K562 (cell line): ENCODE data around the gene FUT2.

Experiments
- CREB1 ChIP-seq, 2 experiments: sonication (generic) in 1 of 2; formaldehyde crosslinking in 1 of 2; IDR thresholded peaks; 2 replicates each; pipeline versions ENCODE4 v1.6.1 to v1.8.0; 2012 to 2022; ENCODE audit warnings: inconsistent platforms in 1 of 2, mild to moderate bottlenecking in 1 of 2, missing genetic modification reagents in 1 of 2, moderate library complexity in 1 of 2
- CTCF ChIP-seq, 3 experiments: IDR thresholded peaks in 2 of 3; conservative IDR thresholded peaks in 1 of 3; 2 replicates each; pipeline ENCODE4 v1.5.1; 2011 to 2012; ENCODE audit warnings: low read length in 3 of 3, mild to moderate bottlenecking in 3 of 3, control low read depth in 2 of 3, improper control_type of control experiment in 1 of 3, inconsistent platforms in 1 of 3, low read depth in 1 of 3, mixed read lengths in 1 of 3, moderate library complexity in 1 of 3; ENCODE audit not compliant: insufficient read depth in 2 of 3
- DACH1 ChIP-seq: fragments of 450-650 bp; IDR thresholded peaks from 2 replicates; pipeline ENCODE4 v1.6.1; 2018; ENCODE audit not compliant: partially characterized antibody
- IRF1 ChIP-seq: sonication (generic); formaldehyde crosslinking; IDR thresholded peaks from 2 replicates; pipeline ENCODE4 v1.8.0; 2022; ENCODE audit warnings: missing genetic modification reagents, mild to moderate bottlenecking, borderline replicate concordance
- MTA1 ChIP-seq: fragments of 450-650 bp; IDR thresholded peaks from 2 replicates; pipeline ENCODE4 v1.6.1; 2017; ENCODE audit warnings: borderline replicate concordance
- MYNN ChIP-seq, 2 experiments: sonication (generic); formaldehyde crosslinking in 1 of 2; IDR thresholded peaks; 2 replicates each; pipeline versions ENCODE4 v1.5.0 to v1.6.1; 2016 to 2020; ENCODE audit warnings: antibody characterized with exemption in 1 of 2, missing genetic modification reagents in 1 of 2
- TSC22D4 ChIP-seq: fragments of 450-650 bp; IDR thresholded peaks from 2 replicates; pipeline ENCODE4 v1.6.1; 2016; ENCODE audit warnings: missing genetic modification characterization, missing biosample characterization, control low read depth
- ZBTB11 ChIP-seq, 3 experiments: fragments of 200-800 bp in 1 of 3; fragments of 250-450 bp in 1 of 3; fragments of 450-650 bp in 1 of 3; sonication (Bioruptor Pico) in 1 of 3; sonication (Bioruptor generic) in 1 of 3; formaldehyde crosslinking in 1 of 3; IDR thresholded peaks; 2 replicates each; pipeline versions ENCODE4 v1.6.1 to v1.8.0; 2016 to 2022; ENCODE audit warnings: mild to moderate bottlenecking in 2 of 3, missing genetic modification characterization in 2 of 3, missing compliant biosample characterization in 1 of 3, moderate library complexity in 1 of 3
- ZNF449 ChIP-seq: fragments of 250-450 bp; sonication (Bioruptor Pico); IDR thresholded peaks from 2 replicates; pipeline ENCODE4 v1.8.0; 2022; ENCODE audit warnings: moderate library complexity, mild to moderate bottlenecking, inconsistent platforms

GRCh38 chr19:48659768-48660167, 36.0 kb upstream of the FUT2 start:
- TF ChIP-seq IRF1 (CRISPR knock-in tag) (no peak), MYNN (IDR thresholded peaks at IDR 0.05) (no peak), MYNN (CRISPR knock-in tag; IDR thresholded peaks at IDR 0.05) (no peak), DACH1 (no peak), ZNF449 (no peak), ZBTB11 (CRISPR knock-in tag; IDR thresholded peaks at IDR 0.05) (no peak), MTA1 (no peak), CTCF (IDR thresholded peaks at IDR 0.05 in 2 of 3, conservative IDR thresholded peaks at IDR 0.05 in 1 of 3; ENCODE audit: insufficient read depth in 2 of 3, low read depth in 1 of 3, low read length in 3 of 3) (no peak), TSC22D4 (tag) (no peak), CREB1 (IDR thresholded peaks at IDR 0.05) (no peak), CREB1 (CRISPR knock-in tag; IDR thresholded peaks at IDR 0.05) (no peak)
